Gastrocnemius medialis (tissue), 4 donors: ENCODE results near the gene PDLIM3.

ENCODE experiments used
- CTCF ChIP-seq, 5 experiments: fragments of 450-650 bp in 3 of 5; fragments of 200-600 bp in 2 of 5; sonication (generic) in 2 of 5; IDR thresholded peaks in 4 of 5; conservative IDR thresholded peaks in 1 of 5; 1 replicate in 4 of 5; 2 replicates in 1 of 5; pipeline ENCODE4 v1.5.1; 2016 to 2019; ENCODE audit warnings: antibody characterized with exemption in 5 of 5, mild to moderate bottlenecking in 3 of 5, moderate library complexity in 3 of 5
- POLR2A ChIP-seq, 2 donors: fragments of 450-650 bp; IDR thresholded peaks; one replicate each; pipeline ENCODE4 v1.6.1; 2017; ENCODE audit warnings: antibody characterized with exemption in 2 of 2, mild to moderate bottlenecking in 2 of 2, moderate library complexity in 2 of 2

GRCh38 chr4:185480016-185480732 is 55.1 kb downstream of the PDLIM3 start:
- no peak for TF ChIP-seq POLR2A (IDR thresholded peaks at IDR 0.05)
- TF ChIP-seq CTCF (IDR thresholded peaks at IDR 0.05 in 4 of 5, conservative IDR thresholded peaks at IDR 0.05 in 1 of 5): no peak
